PC-9 (cell line): ENCODE results near the gene GALNT2. TPM values are rescaled to one million over a fixed set of nuclear protein-coding genes. Genes with fewer than 3 reads are reported as not detected.

Experiments used
- BruUV-seq: library from RNA; stranded (reverse); fragments of 400-500 nt; replicated peaks from 2 replicates; lab custom pipeline; 2021; lab: Mats Ljungman, UMichigan
- CTCF ChIA-PET: fragments of 300-600 bp; sonication (Branson Sonifier 250); formaldehyde crosslinking; loops from one replicate; lab custom pipeline; 2022; ENCODE audit warnings: antibody characterized with exemption; lab: Charles Lee
- POLR2A ChIA-PET: fragments of 300-600 bp; sonication (Branson Sonifier 250); formaldehyde crosslinking; loops from one replicate; lab custom pipeline; 2022; ENCODE audit warnings: antibody characterized with exemption; ENCODE audit not compliant: unreplicated experiment; lab: Charles Lee
- DNase-seq, 2 experiments: peaks; one replicate each; pipeline versions ENCODE4 v3.0.0 to v3.0.0-alpha.2; 2015 to 2022; ENCODE audit warnings: mixed read lengths in 1 of 2
- H2AFZ ChIP-seq: fragments of 200-600 bp; sonication (generic); 2 replicates; pipeline ENCODE4 v1.8.1; 2017; ENCODE audit warnings: antibody characterized with exemption
- H3F3A ChIP-seq: fragments of 200-600 bp; sonication (generic); 2 replicates; pipeline ENCODE4 v1.8.1; 2017; ENCODE audit warnings: antibody characterized with exemption, mild to moderate bottlenecking, low read depth; ENCODE audit not compliant: insufficient read depth
- H3K27ac ChIP-seq: fragments of 200-600 bp; sonication (generic); 2 replicates; pipeline ENCODE4 v1.6.1; 2016; ENCODE audit warnings: mixed run types
- H3K27me3 ChIP-seq: fragments of 200-600 bp; sonication (generic); 2 replicates; pipeline ENCODE4 v1.6.1; 2016; ENCODE audit warnings: low read depth, mixed run types; ENCODE audit not compliant: insufficient read depth
- H3K36me3 ChIP-seq: fragments of 200-600 bp; sonication (generic); 2 replicates; pipeline ENCODE4 v1.6.1; 2016; ENCODE audit warnings: low read depth, mixed run types
- H3K4me1 ChIP-seq: fragments of 200-600 bp; sonication (generic); replicated peaks from 2 replicates; pipeline ENCODE4 v1.6.1; 2016; ENCODE audit warnings: mixed run types; ENCODE audit not compliant: insufficient read depth
- H3K4me2 ChIP-seq: fragments of 200-600 bp; sonication (generic); 2 replicates; pipeline ENCODE4 v1.6.1; 2017; ENCODE audit warnings: mixed run types
- H3K4me3 ChIP-seq: fragments of 200-600 bp; sonication (generic); 2 replicates; pipeline ENCODE4 v1.6.1; 2016; ENCODE audit warnings: mixed run types
- H3K79me2 ChIP-seq: fragments of 200-600 bp; sonication (generic); 2 replicates; pipeline ENCODE4 v1.6.1; 2017; ENCODE audit warnings: low read depth, mixed run types
- H3K9me2 ChIP-seq: fragments of 200-600 bp; sonication (generic); 2 replicates; pipeline ENCODE4 v1.8.1; 2017; ENCODE audit warnings: mild to moderate bottlenecking; ENCODE audit not compliant: insufficient read depth
- H3K9me3 ChIP-seq: fragments of 200-600 bp; sonication (generic); 2 replicates; pipeline ENCODE4 v1.8.1; 2016; ENCODE audit warnings: low read depth; ENCODE audit not compliant: insufficient read depth
- H4K20me1 ChIP-seq: fragments of 200-600 bp; sonication (generic); 2 replicates; pipeline ENCODE4 v1.8.1; 2017; ENCODE audit not compliant: insufficient read depth
- CTCF ChIP-seq: fragments of 200-600 bp; sonication (generic); conservative IDR thresholded peaks from 2 replicates; pipeline ENCODE4 v1.6.1; 2017; ENCODE audit warnings: mixed run types, antibody characterized with exemption, mild to moderate bottlenecking, moderate library complexity
- EZH2 ChIP-seq: fragments of 200-600 bp; sonication (generic); IDR thresholded peaks from 2 replicates; pipeline ENCODE4 v1.8.0; 2017; ENCODE audit warnings: antibody characterized with exemption, low read depth
- intact Hi-C: fragments of 100-400 bp; cut with micrococcal nuclease; formaldehyde crosslinking; loops from one replicate; pipeline ENCODE4 v1.10.0; 2022; ENCODE audit not compliant: unreplicated experiment
- total RNA-seq: library from RNA; stranded (reverse); gene quantifications from 2 replicates; pipeline ENCODE4 v1.2.3, GENCODE V29; 2021

GALNT2 gene
- total RNA-seq, 1 experiment from 2014 or later, result 121 TPM

- intact Hi-C loops, result loop anchor here (5.0 kb wide), 2 partner anchors 88 to 123 kb away; partner anchors contain the start of gene GALNT2
- no peak overlapping the region for H2AFZ ChIP-seq
- H3K27ac ChIP-seq, result no peak overlapping the region
- no peaks in the 10 kb centered on the region for H3K36me3 ChIP-seq
- peaks cover 9% of the 10 kb centered on the region; the same call in 1 of the 2 replicates for H3F3A ChIP-seq
- H3K4me1 ChIP-seq, result peaks cover 14% of the 10 kb centered on the region
- ChIA-PET POLR2A (no interaction called here), CTCF (no interaction called here)
- no peaks in the 10 kb centered on the region for H3K9me3 ChIP-seq
- H3K27me3 ChIP-seq, result no peaks in the 10 kb centered on the region
- no peak overlapping the region for H3K4me3 ChIP-seq
- H4K20me1 ChIP-seq, result peaks cover 13% of the 10 kb centered on the region; the same call in 1 of the 2 replicates
- TF ChIP-seq CTCF, result no peak
- no peak for TF ChIP-seq EZH2
- H3K9me2 ChIP-seq, result no peaks in the 10 kb centered on the region
- no peaks in the 10 kb centered on the region for H3K79me2 ChIP-seq
- no TSS peak for BruUV-seq
- no peak overlapping the region for H3K4me2 ChIP-seq
- no peak for DNase-seq
Measured at GRCh38 chr1:230189824-230190223, 122.8 kb downstream of the GALNT2 start.

GRCh38 chr1:230191079-230191804 is 124.2 kb downstream of the GALNT2 start:
- intact Hi-C loops, result no loop called here
- Histone ChIP-seq H4K20me1 (peaks cover 13% of the 10 kb centered on the region; the same call in 1 of the 2 replicates), H3K4me2 (no peak overlapping the region)

GRCh38 chr1:230191855-230192254 is 124.8 kb downstream of the GALNT2 start:
- H3K4me3 ChIP-seq, result no peak overlapping the region
- no peaks in the 10 kb centered on the region for H3K27me3 ChIP-seq
- no peaks in the 10 kb centered on the region for H3K4me1 ChIP-seq
- H3K9me2 ChIP-seq, result no peaks in the 10 kb centered on the region
- H3K36me3 ChIP-seq, result no peaks in the 10 kb centered on the region
- no TSS peak for BruUV-seq
- H3K27ac ChIP-seq, result no peak overlapping the region
- H3K9me3 ChIP-seq, result no peaks in the 10 kb centered on the region
- DNase-seq, result no peak
- no peaks in the 10 kb centered on the region for H3K79me2 ChIP-seq
- H2AFZ ChIP-seq, result no peak overlapping the region
- intact Hi-C loops, result no loop called here
- ChIA-PET POLR2A (no interaction called here), CTCF (no interaction called here)
- peaks cover 13% of the 10 kb centered on the region; the same call in 1 of the 2 replicates for H4K20me1 ChIP-seq
- H3K4me2 ChIP-seq, result no peak overlapping the region
- no peaks in the 10 kb centered on the region for H3F3A ChIP-seq
- TF ChIP-seq CTCF (no peak), EZH2 (no peak)

More at GRCh38 chr1:230191079-230191804, 124.2 kb downstream of the GALNT2 start:
- Histone ChIP-seq H3K79me2 (no peaks in the 10 kb centered on the region), H3K4me3 (no peak overlapping the region), H3K9me2 (no peaks in the 10 kb centered on the region), H3K27ac (no peak overlapping the region), H3K36me3 (no peaks in the 10 kb centered on the region), H2AFZ (no peak overlapping the region), H3K4me1 (peaks cover 4% of the 10 kb centered on the region; the same call in 1 of the 2 replicates), H3F3A (no peaks in the 10 kb centered on the region), H3K9me3 (no peaks in the 10 kb centered on the region), H3K27me3 (no peaks in the 10 kb centered on the region)
- no TSS peak for BruUV-seq
- ChIA-PET POLR2A (no interaction called here), CTCF (no interaction called here)
- no peak for TF ChIP-seq EZH2
- TF ChIP-seq CTCF, result no peak
- no peak for DNase-seq
